GM23338 (cell line): ENCODE results near the gene IL23R. TPM values are rescaled to one million over a fixed set of nuclear protein-coding genes. Genes with fewer than 3 reads are reported as not detected.

Source experiments
- ATAC-seq: fragments of 200-7000 bp; cut with Tn5 transposase; 3 replicates; pipeline ENCODE4 v1.9.1; 2020
- DNase-seq: peaks from one replicate; pipeline ENCODE4 v3.0.0-alpha.2; 2015; ENCODE audit warnings: low spot score
- H2AFZ ChIP-seq: fragments of 200-600 bp; sonication (generic); 2 replicates; pipeline ENCODE4 v1.8.0; 2016; ENCODE audit warnings: antibody characterized with exemption, mild to moderate bottlenecking, moderate library complexity
- H3F3A ChIP-seq: fragments of 200-600 bp; sonication (generic); replicated peaks from 2 replicates; pipeline ENCODE4 v1.8.0; 2017; ENCODE audit warnings: antibody characterized with exemption, mixed run types, low read depth
- H3K27ac ChIP-seq: fragments of 200-600 bp; sonication (generic); 2 replicates; pipeline ENCODE4 v1.6.1; 2016; ENCODE audit warnings: low read depth
- H3K27me3 ChIP-seq: fragments of 200-600 bp; sonication (generic); 2 replicates; pipeline ENCODE4 v1.8.0; 2016; ENCODE audit warnings: mild to moderate bottlenecking, mixed run types, moderate library complexity; ENCODE audit not compliant: insufficient read depth
- H3K36me3 ChIP-seq: fragments of 200-600 bp; sonication (generic); 2 replicates; pipeline ENCODE4 v1.8.0; 2016; ENCODE audit warnings: mild to moderate bottlenecking; ENCODE audit not compliant: insufficient read depth
- H3K4me1 ChIP-seq: fragments of 200-600 bp; sonication (generic); 2 replicates; pipeline ENCODE4 v1.8.0; 2016; ENCODE audit warnings: mild to moderate bottlenecking, moderate library complexity; ENCODE audit not compliant: insufficient read depth
- H3K4me2 ChIP-seq: fragments of 200-600 bp; sonication (generic); 2 replicates; pipeline ENCODE4 v1.7.1; 2017; ENCODE audit warnings: mixed run types
- H3K4me3 ChIP-seq: fragments of 200-600 bp; sonication (generic); 2 replicates; pipeline ENCODE4 v1.6.1; 2016; ENCODE audit warnings: mixed run types
- H3K79me2 ChIP-seq: fragments of 200-600 bp; sonication (generic); replicated peaks from 2 replicates; pipeline ENCODE4 v1.8.0; 2017; ENCODE audit warnings: mild to moderate bottlenecking; ENCODE audit not compliant: insufficient read depth
- H3K9me2 ChIP-seq: fragments of 200-600 bp; sonication (generic); 2 replicates; pipeline ENCODE4 v1.8.0; 2017; ENCODE audit not compliant: insufficient read depth
- H4K20me1 ChIP-seq: fragments of 200-600 bp; sonication (generic); replicated peaks from 2 replicates; pipeline ENCODE4 v1.8.0; 2017; ENCODE audit warnings: mild to moderate bottlenecking; ENCODE audit not compliant: insufficient read depth
- H3K27ac Mint-ChIP-seq: 2 replicates; pipeline ENCODE4 v1.8.0; 2020; ENCODE audit warnings: inconsistent platforms, mild to moderate bottlenecking, moderate library complexity, mixed read lengths
- H3K27me3 Mint-ChIP-seq: 3 replicates; pipeline ENCODE4 v1.8.0; 2022; ENCODE audit warnings: low read depth, mild to moderate bottlenecking, moderate library complexity, mixed read lengths, inconsistent platforms; ENCODE audit not compliant: insufficient read depth, poor library complexity
- H3K36me3 Mint-ChIP-seq: 3 replicates; pipeline ENCODE4 v1.8.0; 2021; ENCODE audit warnings: low read depth, mild to moderate bottlenecking, inconsistent platforms, moderate library complexity, mixed read lengths
- H3K4me1 Mint-ChIP-seq: 3 replicates; pipeline ENCODE4 v1.8.0; 2020; ENCODE audit warnings: mild to moderate bottlenecking, inconsistent platforms, mixed read lengths
- H3K4me3 Mint-ChIP-seq: 3 replicates; pipeline ENCODE4 v1.8.0; 2021; ENCODE audit warnings: moderate library complexity, mild to moderate bottlenecking, inconsistent platforms, mixed read lengths
- H3K9me3 Mint-ChIP-seq: 3 replicates; pipeline ENCODE4 v1.8.0; 2020; ENCODE audit warnings: moderate library complexity, mild to moderate bottlenecking, inconsistent platforms, mixed read lengths
- ETS1 ChIP-seq: IDR thresholded peaks from 2 replicates; pipeline ENCODE4 v1.6.1; 2016; ENCODE audit warnings: antibody characterized with exemption
- EZH2 ChIP-seq: fragments of 200-600 bp; sonication (generic); IDR thresholded peaks from one replicate; pipeline ENCODE4 v1.8.0; 2017; ENCODE audit warnings: antibody characterized with exemption, mild to moderate bottlenecking, low read depth; ENCODE audit not compliant: unreplicated experiment
- EZH2phosphoT487 ChIP-seq: fragments of 200-600 bp; sonication (generic); IDR thresholded peaks from one replicate; pipeline ENCODE4 v1.8.1; 2018; ENCODE audit warnings: antibody characterized with exemption; ENCODE audit not compliant: unreplicated experiment
- JUNB ChIP-seq: IDR thresholded peaks from one replicate; pipeline ENCODE4 v1.6.1; 2016; ENCODE audit warnings: antibody characterized with exemption; ENCODE audit not compliant: unreplicated experiment
- NANOG ChIP-seq: IDR thresholded peaks from 2 replicates; pipeline ENCODE4 v1.6.1; 2016; ENCODE audit warnings: antibody characterized with exemption, borderline replicate concordance
- POLR2AphosphoS5 ChIP-seq: IDR thresholded peaks from 2 replicates; pipeline ENCODE4 v1.6.1; 2016; ENCODE audit warnings: antibody characterized with exemption, low read depth
- REST ChIP-seq: IDR thresholded peaks from one replicate; pipeline ENCODE4 v1.6.1; 2018; ENCODE audit warnings: antibody characterized with exemption; ENCODE audit not compliant: unreplicated experiment
- ZNF114 ChIP-seq: fragments of 250-450 bp; sonication (Bioruptor Pico); IDR thresholded peaks from 2 replicates; pipeline ENCODE4 v1.5.0; 2020; ENCODE audit warnings: mild to moderate bottlenecking, moderate library complexity
- polyA plus RNA-seq: library from polyadenylated mRNA; unstranded; fragments of >200 nt; fragmentation: Nextera tagmentation; extraction: Ambion mirVana; gene quantifications from 2 replicates; pipeline ENCODE4 v1.2.1, GENCODE V29; 2016
- total RNA-seq: library from RNA; depleted of rRNA; stranded (reverse); fragments of >200 nt; shearing (Covaris generic); gene quantifications from 2 replicates; pipeline ENCODE4 v1.2.3, GENCODE V29; 2014
- TF ChIP-seq, protein P1 (sequence below): fragments of 250-450 bp; sonication (Bioruptor Pico); IDR thresholded peaks from 2 replicates; pipeline ENCODE4 v1.5.0; 2020; ENCODE audit warnings: mild to moderate bottlenecking, moderate library complexity

The IL23R gene
- total and polyA plus RNA-seq, 2 experiments from 2014 or later, result not detected

DNA sequence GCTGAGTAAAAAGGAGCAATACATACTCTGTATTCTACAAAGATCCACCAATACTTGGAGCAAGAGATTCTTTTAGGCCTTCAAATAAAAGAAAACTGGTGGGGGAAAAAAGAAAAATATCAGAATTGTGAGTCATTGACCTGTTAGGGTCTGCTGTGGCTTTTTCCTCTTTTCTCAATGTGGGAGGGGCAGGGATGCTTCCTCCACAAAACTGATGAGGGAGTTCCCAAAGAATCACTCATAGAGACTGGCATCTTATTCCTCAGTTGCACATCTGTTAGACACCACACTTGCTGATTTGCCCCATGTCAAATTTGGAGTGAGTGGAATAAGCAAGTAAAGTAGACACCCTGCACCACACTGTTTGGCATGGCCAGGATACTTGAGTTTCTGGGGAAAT lies 48.1 kb upstream of the IL23R start:
- H3K36me3 Mint-ChIP-seq, result no peaks in the 10 kb centered on the region
- peaks cover 1% of the 10 kb centered on the region for H3K27me3 Mint-ChIP-seq
- TF ChIP-seq JUNB (no peak), EZH2 (no peak), POLR2AphosphoS5 (no peak), REST (no peak), NANOG (no peak), EZH2phosphoT487 (no peak), ZNF114 (CRISPR knock-in tag) (no peak), ETS1 (no peak)
- TF ChIP-seq, protein P1, sequence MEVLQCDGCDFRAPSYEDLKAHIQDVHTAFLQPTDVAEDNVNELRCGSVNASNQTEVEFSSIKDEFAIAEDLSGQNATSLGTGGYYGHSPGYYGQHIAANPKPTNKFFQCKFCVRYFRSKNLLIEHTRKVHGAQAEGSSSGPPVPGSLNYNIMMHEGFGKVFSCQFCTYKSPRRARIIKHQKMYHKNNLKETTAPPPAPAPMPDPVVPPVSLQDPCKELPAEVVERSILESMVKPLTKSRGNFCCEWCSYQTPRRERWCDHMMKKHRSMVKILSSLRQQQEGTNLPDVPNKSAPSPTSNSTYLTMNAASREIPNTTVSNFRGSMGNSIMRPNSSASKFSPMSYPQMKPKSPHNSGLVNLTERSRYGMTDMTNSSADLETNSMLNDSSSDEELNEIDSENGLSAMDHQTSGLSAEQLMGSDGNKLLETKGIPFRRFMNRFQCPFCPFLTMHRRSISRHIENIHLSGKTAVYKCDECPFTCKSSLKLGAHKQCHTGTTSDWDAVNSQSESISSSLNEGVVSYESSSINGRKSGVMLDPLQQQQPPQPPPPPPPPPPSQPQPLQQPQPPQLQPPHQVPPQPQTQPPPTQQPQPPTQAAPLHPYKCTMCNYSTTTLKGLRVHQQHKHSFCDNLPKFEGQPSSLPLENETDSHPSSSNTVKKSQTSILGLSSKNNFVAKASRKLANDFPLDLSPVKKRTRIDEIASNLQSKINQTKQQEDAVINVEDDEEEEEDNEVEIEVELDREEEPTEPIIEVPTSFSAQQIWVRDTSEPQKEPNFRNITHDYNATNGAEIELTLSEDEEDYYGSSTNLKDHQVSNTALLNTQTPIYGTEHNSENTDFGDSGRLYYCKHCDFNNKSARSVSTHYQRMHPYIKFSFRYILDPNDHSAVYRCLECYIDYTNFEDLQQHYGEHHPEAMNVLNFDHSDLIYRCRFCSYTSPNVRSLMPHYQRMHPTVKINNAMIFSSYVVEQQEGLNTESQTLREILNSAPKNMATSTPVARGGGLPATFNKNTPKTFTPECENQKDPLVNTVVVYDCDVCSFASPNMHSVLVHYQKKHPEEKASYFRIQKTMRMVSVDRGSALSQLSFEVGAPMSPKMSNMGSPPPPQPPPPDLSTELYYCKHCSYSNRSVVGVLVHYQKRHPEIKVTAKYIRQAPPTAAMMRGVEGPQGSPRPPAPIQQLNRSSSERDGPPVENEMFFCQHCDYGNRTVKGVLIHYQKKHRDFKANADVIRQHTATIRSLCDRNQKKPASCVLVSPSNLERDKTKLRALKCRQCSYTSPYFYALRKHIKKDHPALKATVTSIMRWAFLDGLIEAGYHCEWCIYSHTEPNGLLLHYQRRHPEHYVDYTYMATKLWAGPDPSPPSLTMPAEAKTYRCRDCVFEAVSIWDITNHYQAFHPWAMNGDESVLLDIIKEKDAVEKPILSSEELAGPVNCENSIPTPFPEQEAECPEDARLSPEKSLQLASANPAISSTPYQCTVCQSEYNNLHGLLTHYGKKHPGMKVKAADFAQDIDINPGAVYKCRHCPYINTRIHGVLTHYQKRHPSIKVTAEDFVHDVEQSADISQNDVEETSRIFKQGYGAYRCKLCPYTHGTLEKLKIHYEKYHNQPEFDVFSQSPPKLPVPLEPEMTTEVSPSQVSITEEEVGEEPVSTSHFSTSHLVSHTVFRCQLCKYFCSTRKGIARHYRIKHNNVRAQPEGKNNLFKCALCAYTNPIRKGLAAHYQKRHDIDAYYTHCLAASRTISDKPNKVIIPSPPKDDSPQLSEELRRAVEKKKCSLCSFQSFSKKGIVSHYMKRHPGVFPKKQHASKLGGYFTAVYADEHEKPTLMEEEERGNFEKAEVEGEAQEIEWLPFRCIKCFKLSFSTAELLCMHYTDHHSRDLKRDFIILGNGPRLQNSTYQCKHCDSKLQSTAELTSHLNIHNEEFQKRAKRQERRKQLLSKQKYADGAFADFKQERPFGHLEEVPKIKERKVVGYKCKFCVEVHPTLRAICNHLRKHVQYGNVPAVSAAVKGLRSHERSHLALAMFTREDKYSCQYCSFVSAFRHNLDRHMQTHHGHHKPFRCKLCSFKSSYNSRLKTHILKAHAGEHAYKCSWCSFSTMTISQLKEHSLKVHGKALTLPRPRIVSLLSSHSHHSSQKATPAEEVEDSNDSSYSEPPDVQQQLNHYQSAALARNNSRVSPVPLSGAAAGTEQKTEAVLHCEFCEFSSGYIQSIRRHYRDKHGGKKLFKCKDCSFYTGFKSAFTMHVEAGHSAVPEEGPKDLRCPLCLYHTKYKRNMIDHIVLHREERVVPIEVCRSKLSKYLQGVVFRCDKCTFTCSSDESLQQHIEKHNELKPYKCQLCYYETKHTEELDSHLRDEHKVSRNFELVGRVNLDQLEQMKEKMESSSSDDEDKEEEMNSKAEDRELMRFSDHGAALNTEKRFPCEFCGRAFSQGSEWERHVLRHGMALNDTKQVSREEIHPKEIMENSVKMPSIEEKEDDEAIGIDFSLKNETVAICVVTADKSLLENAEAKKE (CRISPR knock-in tag), result no peak
- no peak overlapping the region for H2AFZ ChIP-seq
- H3K4me3 Mint-ChIP-seq, result no peak overlapping the region
- H3K4me1 ChIP-seq, result no peaks in the 10 kb centered on the region
- H3K4me1 Mint-ChIP-seq, result no peaks in the 10 kb centered on the region
- H3K36me3 ChIP-seq, result no peaks in the 10 kb centered on the region
- H4K20me1 ChIP-seq, result no peaks in the 10 kb centered on the region
- H3K4me3 ChIP-seq, result no peak overlapping the region
- H3K27me3 ChIP-seq, result no peaks in the 10 kb centered on the region
- ATAC-seq, result no peak
- H3K27ac ChIP-seq, result no peak overlapping the region
- no peaks in the 10 kb centered on the region for H3F3A ChIP-seq
- H3K79me2 ChIP-seq, result no peaks in the 10 kb centered on the region
- no peak overlapping the region for H3K4me2 ChIP-seq
- H3K27ac Mint-ChIP-seq, result no peak overlapping the region
- no peak for DNase-seq
- H3K9me2 ChIP-seq, result 0 out of 2 replicates have a peak, but pooled peaks cover 3% of the 10 kb centered on the region
- H3K9me3 Mint-ChIP-seq, result no peaks in the 10 kb centered on the region; the same call in 2 of the 3 replicates
